ENCODE data around the gene CPNE1. TPM values are rescaled to one million over a fixed set of nuclear protein-coding genes. Genes with fewer than 3 reads are reported as not detected.

The CPNE1 gene
- total RNA-seq, 6 donors from 2014 or later: 48.8 to 210 (median 177) TPM

GRCh38 chr20:35662551-35662950 lies 2.1 kb downstream of the CPNE1 start:
- Histone ChIP-seq H3K9me3 (no peaks in the 10 kb centered on the region), H3K36me3 (no peaks in the 10 kb centered on the region), H3K4me3 (peak overlapping the region in 3 of 4 donors; percentile 75 to 80 (median 76)), H3K27me3 (no peaks in the 10 kb centered on the region), H3K4me1 (peaks cover 49 to 67% (median 54%) of the 10 kb centered on the region in 4 donors), H3K27ac (peak overlapping the region in 2 of 4 donors; percentile 10 to 45)
- ATAC-seq (ENCODE audit: low FRiP score in 2 of 2): no peak
- no peak for TF ChIP-seq CTCF (IDR thresholded peaks at IDR 0.05)
- TF ChIP-seq POLR2AphosphoS5 (IDR thresholded peaks at IDR 0.05): no peak
- TF ChIP-seq EP300 (IDR thresholded peaks at IDR 0.05): no peak
- no peak for TF ChIP-seq POLR2A (IDR thresholded peaks at IDR 0.05)
- 17 to 28% methylated on average over 2 of the region's 2 CpGs for WGBS, 2 donors
- DNase-seq: no peak

DNA sequence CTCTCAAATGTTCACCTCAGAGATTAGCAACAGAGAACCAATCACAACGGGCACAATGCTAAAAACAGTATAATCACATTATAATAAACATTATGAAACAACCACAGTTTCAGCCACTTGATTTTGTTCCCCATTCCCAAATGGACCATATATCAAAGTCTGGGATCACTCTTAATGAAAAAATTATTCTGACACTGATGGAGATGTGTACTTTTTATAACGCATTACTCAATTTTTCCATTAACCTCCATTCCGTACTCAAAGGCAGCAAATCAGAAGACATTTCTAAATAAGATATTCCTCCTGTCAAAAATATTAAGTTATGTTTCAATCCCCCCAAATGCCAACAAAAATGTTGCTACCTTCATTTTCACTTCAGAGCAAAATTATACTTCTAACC lies 2.8 kb downstream of the CPNE1 start:
- Histone ChIP-seq H3K36me3 (no peaks in the 10 kb centered on the region), H3K9me3 (no peaks in the 10 kb centered on the region), H3K27me3 (no peaks in the 10 kb centered on the region), H3K27ac (peak overlapping the region in 3 of 4 donors; percentile 10 to 50 (median 45)), H3K4me1 (peaks cover 55 to 74% (median 60%) of the 10 kb centered on the region in 4 donors), H3K4me3 (peak overlapping the region in 1 of 4 donors; percentile 75)
- DNase-seq (no peak), ATAC-seq (ENCODE audit: low FRiP score in 2 of 2) (no peak)
- TF ChIP-seq POLR2A (IDR thresholded peaks at IDR 0.05): no peak
- TF ChIP-seq CTCF (IDR thresholded peaks at IDR 0.05): no peak
- TF ChIP-seq POLR2AphosphoS5 (IDR thresholded peaks at IDR 0.05): no peak
- no peak for TF ChIP-seq EP300 (IDR thresholded peaks at IDR 0.05)
- 27 to 34% methylated on average over 3 of the region's 3 CpGs for WGBS, 2 donors

- Histone ChIP-seq H3K4me1 (peaks cover 61 to 80% (median 65%) of the 10 kb centered on the region in 4 donors), H3K27ac (peak overlapping the region in 3 of 4 donors; percentile 42 to 50 (median 45)), H3K4me3 (peak overlapping the region in 1 of 4 donors; percentile 75), H3K9me3 (no peaks in the 10 kb centered on the region), H3K36me3 (peaks cover 0 to 6% (median 0%) of the 10 kb centered on the region in 4 donors), H3K27me3 (no peaks in the 10 kb centered on the region)
- TF ChIP-seq POLR2AphosphoS5 (IDR thresholded peaks at IDR 0.05) (no peak), CTCF (IDR thresholded peaks at IDR 0.05) (no peak), POLR2A (IDR thresholded peaks at IDR 0.05) (no peak), EP300 (IDR thresholded peaks at IDR 0.05) (no peak)
- ATAC-seq (ENCODE audit: low FRiP score in 2 of 2) (no peak), DNase-seq (no peak)
- WGBS, 2 donors: 50 to 62% methylated on average over 2 of the region's 2 CpGs
Measured at GRCh38 chr20:35661053-35661452, 3.6 kb downstream of the CPNE1 start.

- Histone ChIP-seq H3K4me3 (no peak overlapping the region), H3K36me3 (peaks cover 0 to 6% (median 0%) of the 10 kb centered on the region in 4 donors), H3K27ac (peak overlapping the region in 3 of 4 donors; percentile 14 to 45 (median 42)), H3K4me1 (peaks cover 61 to 80% (median 65%) of the 10 kb centered on the region in 4 donors), H3K27me3 (no peaks in the 10 kb centered on the region), H3K9me3 (no peaks in the 10 kb centered on the region)
- TF ChIP-seq POLR2A (IDR thresholded peaks at IDR 0.05) (no peak), EP300 (IDR thresholded peaks at IDR 0.05) (no peak), POLR2AphosphoS5 (IDR thresholded peaks at IDR 0.05) (no peak), CTCF (IDR thresholded peaks at IDR 0.05) (no peak)
- 89 to 90% methylated on average over 10 of the region's 10 CpGs for WGBS, 2 donors
- ATAC-seq (ENCODE audit: low FRiP score in 2 of 2) (no peak), DNase-seq (no peak)
Measured at GRCh38 chr20:35660122-35660937, 4.4 kb downstream of the CPNE1 start.

All from upper lobe of left lung (tissue), 6 donors.